Measurements from ENCODE around the gene KIF26A.

- TF ChIP-seq, protein P1, sequence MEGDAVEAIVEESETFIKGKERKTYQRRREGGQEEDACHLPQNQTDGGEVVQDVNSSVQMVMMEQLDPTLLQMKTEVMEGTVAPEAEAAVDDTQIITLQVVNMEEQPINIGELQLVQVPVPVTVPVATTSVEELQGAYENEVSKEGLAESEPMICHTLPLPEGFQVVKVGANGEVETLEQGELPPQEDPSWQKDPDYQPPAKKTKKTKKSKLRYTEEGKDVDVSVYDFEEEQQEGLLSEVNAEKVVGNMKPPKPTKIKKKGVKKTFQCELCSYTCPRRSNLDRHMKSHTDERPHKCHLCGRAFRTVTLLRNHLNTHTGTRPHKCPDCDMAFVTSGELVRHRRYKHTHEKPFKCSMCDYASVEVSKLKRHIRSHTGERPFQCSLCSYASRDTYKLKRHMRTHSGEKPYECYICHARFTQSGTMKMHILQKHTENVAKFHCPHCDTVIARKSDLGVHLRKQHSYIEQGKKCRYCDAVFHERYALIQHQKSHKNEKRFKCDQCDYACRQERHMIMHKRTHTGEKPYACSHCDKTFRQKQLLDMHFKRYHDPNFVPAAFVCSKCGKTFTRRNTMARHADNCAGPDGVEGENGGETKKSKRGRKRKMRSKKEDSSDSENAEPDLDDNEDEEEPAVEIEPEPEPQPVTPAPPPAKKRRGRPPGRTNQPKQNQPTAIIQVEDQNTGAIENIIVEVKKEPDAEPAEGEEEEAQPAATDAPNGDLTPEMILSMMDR (IDR thresholded peaks at IDR 0.05 in 4 of 5, conservative IDR thresholded peaks at IDR 0.05 in 1 of 5): no peak
- TF ChIP-seq POLR2A (IDR thresholded peaks at IDR 0.05): no peak
Measured at GRCh38 chr14:104218361-104219180, 80.2 kb downstream of the KIF26A start.
